DMS53 treated with DMSO at 0.1 percent for 48 hours (cell line): ENCODE measurements around the gene NFIC.
"Not testable (repeated sequence)": the region's sequence is repeated elsewhere in the genome, so short reads cannot be mapped to it uniquely, and the experiment has no call there.

Source experiments
- DNase-seq: peaks from one replicate; lab custom pipeline; 2025; ENCODE audit not compliant: unreplicated experiment; lab: John Stamatoyannopoulos, UW

NFIC gene

DNA sequence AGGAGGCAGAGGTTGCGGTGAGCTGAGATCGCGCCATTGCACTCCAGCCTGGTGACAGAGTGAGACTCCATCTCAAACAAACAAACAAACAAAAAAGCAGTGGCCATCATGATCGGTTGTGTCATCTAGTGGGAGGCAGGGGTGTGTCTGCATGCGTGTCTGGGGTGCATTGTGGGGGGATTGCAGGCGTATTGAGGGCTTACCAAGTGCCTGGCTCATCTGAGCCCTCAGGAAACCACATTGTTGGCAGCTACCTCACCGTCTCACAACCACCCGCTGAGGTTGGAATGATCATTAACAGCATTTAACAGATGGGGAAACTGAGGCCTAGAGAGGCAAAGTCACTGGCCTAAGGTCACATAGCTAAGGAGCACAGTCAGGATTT, 30.5 kb downstream of the NFIC start:
- DNase-seq: no peak

DNA sequence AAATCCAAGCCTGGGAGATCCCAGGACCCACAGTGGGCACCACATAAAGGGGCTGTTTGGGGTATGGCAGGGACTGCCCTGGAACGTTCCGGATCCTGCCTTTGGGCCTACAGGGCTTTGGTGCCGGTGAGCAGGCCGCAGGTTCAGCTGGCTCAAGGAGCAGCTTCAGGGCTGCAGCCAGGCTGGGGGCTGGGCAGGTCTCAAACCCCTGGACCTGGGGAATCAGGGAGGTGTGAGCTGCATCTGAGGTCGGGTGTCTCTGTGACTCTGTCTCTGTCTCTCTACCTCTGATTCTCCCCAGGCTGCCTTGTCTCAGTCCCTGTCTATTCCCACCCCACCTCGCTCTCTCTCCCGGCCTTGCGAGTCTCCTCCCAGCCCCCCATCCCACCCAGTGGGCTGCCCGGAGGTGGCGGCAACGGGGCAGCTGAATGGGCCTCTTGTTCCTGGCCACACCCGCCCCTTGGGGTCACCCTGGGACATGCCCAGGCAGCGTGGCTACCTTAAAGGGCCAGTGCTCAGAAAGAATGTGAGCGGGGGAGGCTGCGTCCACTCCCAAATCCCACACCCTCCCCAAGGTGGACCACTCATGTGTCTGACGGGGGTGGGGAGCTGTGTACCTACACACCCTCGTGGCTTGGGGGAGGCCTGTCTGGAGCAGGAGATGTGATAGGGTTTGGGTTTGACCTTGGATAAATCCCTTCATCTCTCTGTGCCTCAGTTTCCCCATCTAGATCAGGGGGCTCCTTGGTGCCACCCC, 31.1 kb downstream of the NFIC start:
- no peak for DNase-seq

DNA sequence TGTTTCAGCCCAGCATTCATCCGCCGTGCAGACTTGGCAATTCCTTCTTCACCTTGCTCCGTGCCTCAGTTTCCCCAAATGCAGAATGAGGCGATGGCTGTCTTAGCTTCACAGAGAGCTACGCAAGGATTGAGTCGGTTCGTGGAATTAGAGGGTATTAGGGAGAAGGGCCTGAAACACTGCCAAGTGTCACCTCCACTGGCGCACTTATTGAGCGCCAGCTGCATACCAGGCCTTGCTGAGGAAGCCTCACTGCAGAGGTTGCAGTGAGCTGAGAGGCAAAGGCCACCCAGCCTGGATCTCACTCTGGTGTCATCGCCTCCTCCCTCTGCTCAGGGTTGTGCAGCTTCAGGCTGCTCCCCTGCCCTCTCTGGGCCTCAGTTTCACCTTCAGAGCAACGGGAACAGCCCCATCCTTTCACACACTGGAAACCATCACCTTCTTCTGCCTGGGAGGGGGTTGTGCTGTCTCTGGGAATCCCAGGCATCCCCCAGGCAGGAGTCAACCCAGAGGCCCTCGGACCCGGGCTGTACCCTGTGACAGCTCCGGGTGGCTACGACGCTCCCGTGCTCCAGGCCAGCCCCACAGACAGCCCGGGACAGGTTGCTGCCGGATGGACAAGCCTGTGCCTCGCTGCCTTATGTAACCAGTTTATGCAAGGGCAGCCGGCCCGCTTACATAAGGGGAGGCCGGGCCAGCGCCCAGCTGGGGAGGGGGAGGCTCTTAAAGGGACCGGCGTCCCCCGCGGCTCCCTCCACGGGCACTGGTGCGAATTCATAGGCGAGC, 31.9 kb downstream of the NFIC start:
- no peak for DNase-seq

DNA sequence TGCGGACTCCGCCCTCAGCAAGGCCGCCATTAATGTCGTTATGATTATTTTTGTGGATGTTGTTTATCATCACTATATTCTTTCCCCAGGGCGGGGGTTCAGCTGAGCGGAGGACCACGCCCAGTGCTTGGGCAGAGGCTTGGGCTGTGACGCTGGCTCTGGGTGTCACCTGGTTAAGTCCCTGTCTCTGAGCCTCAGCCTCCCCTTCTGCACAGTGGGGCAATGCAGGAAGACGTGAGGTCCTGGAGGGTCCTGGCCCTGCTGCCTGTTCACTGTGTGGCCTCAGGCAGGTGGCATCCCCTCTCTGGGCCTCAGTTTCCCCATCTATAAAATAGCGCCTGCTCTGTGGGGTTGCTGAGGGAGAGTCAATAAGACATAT, 32.5 kb downstream of the NFIC start:
- no peak for DNase-seq

DNA sequence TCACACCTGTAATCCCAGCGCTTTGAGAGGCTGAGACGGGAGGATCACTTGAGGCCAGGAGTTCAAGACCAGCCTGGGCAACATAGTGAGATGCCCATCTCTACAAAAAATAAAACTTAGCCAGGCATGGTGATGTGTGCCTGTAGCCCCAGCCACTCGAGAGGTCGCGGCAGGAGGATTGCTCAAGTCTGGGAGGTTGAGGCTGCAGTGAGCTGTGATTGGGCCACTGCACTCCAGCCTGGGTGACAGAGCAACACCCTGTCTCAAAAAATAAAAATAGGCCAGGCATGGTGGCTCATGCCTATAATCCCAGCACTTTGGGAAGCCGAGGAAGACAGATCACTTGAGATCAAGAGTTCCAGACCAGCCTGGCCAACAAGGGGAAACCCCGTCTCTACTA, 32.9 kb downstream of the NFIC start:
- not testable (repeated sequence) for DNase-seq

DNA sequence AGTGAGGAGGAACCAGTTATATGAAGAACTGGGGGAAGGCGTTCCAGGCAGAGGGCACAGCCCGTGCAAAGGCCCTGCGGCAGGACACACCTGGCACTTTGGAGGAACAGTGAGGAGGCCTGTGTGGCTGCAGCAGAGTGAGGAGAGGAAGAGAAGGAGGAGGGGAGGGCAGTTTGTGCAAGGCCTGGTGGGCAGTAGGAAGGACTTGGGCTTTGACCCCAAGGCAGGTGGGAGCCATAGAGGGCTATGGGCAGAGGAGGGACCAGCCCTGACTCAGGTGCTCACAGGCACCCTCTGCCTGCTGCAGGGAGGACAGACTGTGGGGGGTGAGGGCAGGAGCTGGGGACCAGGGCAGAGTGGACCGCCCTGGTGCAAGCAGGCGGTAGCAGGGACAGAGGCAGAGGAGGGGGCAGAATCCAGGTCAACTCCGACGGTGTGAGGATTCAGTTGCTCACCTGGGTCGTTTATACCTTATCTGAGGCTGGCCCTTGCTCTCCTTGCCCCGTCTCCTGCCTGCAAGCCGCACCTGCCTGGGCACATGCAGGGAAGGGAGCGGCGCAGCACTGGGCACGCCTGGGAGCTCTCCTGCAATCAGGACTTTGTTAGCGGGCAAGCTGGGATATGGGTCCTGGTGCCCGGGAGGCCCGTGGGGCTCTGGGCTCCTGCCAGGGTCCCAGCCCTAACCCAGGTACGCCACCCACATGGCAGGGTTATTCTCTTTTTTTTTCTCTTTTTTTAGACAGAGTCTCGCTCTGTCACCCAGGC, 34.8 kb downstream of the NFIC start:
- DNase-seq: no peak

DNA sequence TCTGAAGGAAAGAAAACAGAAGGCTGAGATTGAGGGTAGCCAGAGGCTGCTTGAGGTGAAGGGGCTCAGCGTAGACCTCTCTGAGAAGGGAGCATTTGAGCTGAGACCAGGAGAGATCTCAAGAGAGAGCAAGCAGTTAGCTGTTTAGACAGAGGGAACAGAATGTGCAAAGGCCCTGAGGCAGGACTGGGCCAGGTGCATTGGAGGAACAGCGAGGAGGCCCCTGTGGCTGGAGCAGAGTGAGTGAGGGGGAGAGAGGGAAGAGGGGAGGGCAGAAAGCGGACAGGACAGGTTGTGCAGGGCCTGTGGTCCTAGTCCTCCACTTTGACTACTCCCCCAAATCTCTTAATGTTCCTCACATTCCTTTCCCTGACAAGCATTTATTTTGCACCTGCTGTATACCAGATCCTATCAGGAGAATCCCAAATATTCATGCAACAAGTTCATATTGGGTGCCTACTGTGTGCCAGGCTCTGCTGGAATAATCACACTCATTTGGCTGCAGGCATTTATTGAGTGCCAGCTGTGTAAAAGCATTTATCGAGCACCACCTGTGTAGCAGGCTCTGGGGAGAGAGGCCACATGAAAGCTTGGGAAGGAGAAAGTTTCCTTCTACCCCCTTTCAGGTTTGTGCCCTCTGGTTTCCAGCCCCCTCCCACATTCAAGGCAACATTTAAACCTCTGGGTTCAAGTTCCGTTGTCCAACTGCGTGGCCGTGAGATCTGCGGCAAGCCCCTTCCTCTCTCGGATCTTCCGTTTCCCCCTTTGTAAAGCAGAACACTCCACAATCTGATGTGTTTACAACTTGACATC, 36.5 kb downstream of the NFIC start:
- DNase-seq: no peak

DNA sequence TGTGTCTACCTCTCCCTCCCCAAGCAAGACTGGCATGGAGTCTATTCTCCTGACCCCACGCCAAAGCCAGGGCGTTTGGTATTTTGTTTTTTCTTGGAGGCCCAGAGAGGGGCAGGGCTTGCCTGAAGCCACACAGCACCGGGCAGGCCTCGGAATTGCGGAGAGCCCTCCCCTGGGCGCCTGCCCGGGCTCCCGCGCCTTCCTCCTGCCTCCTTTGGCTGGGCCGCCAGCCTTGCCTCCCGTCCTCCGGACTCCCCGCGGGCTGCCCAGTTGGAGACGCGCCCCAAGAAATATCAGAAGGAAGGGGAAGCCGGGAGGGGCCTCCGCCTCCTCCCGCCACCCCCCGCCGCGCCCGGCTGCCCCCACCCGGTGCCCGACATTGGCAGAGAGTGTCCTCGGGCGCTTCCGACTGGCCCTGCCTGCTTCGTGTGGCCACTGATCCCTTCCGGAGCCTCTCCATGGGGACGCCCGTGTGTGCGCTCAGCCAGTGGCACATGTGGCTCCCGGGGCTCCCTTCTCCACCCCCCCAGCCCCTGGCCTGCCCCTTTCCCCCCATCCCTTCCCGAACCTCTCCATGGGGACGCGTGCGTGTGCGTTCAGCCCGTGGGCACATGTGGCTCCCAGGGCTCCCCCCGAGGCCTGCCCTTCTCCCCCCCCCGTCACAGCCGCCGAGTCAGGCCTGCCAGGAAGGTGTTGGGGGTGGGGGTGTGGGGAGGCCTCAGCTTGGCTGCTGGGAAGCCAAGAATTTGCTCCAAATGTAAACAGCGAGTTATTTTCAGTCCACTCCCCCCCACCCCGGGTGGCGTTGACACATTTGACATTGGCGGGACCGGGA, 37.3 kb downstream of the NFIC start:
- DNase-seq: no peak

DNA sequence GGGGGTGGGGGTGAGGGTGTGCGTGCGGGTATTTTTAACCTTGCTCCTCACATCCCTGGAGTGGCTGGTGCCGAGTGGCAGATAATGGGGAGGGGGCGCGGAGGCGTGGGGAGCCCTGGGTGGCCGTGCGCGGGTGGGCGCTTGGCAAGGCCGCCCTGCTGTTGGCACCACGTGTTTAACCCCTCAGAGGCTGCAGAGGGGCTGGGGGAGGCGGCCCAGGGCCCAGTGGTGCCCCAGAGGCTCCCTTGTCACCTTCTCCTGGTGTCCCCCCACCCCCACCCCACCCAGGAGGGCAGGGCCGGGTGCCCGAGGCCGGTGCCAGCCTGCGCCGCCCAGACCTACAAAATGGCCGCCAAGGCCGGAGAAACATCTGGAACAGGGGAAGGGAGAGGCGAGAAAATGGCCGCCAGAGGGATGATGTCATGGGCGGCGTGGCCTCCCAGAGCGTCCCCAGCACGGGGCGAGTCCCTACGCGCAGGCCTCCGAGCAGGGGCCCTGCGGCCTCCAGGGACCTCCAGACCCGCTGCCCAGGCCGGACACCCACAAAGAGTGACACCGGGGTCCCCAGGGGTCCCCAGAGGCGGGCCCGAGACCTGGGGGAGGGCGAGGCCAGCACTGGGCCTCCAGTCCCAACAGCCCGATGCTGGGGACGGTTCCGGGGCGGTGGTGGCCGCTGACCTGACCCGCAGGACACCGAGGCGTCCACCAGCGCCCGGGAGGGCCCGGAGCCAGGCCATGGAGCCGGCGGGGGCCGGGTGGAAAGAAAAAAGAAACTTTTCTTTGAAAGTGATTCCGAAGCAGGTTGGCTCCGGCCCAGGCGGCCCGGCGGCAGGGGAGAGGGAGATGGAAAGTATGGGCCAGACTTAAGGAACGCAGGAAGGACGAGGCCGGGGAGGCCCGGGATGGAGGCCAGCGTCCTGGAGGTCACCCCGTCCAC, 38.2 kb downstream of the NFIC start:
- DNase-seq: no peak

DNA sequence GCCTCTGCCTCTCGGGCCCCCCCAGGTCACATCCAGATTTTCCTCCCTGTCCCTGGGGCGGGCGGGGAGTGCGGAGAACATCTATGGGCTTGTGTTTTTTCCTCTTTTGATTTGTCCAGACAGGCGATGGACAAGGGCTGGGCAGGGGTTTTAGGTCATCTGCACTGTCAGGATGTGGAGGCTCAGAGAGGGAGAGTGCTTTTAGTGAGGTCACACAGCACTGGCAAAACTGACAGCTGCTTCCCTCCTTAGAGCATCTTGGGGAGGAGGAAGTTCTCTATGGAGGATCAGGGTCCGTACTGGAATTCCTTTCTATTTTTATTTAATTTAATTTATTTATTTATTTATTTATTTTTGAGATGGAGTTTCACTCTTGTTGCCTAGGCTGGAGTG, 38.9 kb downstream of the NFIC start:
- DNase-seq: no peak

DNA sequence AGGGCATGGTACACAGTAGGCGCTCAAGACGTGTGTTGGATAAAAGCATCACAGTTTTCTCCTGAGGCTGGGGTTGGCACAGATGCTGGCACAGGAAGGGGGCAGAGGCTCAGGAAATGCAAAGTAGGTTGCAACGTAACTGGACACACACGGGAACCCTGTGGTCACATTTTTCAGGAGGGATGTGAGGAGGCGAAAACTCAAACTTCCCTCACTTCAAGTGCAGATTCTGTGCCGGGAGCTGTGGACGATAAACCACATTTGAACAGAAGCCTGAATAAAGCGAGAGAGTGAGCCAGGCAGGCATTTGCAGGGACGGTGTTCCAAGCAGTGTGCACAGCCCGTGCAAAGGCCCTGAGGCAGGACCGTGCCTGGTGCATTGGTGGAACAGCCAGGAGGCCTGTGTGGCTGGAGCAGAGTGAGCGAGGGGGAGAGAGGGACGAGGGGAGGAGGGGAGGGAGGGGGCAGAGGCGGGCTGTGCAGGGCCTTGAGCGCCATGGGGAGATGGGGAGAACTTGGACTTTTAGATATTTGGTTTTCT, 40.3 kb downstream of the NFIC start:
- no peak for DNase-seq

DNA sequence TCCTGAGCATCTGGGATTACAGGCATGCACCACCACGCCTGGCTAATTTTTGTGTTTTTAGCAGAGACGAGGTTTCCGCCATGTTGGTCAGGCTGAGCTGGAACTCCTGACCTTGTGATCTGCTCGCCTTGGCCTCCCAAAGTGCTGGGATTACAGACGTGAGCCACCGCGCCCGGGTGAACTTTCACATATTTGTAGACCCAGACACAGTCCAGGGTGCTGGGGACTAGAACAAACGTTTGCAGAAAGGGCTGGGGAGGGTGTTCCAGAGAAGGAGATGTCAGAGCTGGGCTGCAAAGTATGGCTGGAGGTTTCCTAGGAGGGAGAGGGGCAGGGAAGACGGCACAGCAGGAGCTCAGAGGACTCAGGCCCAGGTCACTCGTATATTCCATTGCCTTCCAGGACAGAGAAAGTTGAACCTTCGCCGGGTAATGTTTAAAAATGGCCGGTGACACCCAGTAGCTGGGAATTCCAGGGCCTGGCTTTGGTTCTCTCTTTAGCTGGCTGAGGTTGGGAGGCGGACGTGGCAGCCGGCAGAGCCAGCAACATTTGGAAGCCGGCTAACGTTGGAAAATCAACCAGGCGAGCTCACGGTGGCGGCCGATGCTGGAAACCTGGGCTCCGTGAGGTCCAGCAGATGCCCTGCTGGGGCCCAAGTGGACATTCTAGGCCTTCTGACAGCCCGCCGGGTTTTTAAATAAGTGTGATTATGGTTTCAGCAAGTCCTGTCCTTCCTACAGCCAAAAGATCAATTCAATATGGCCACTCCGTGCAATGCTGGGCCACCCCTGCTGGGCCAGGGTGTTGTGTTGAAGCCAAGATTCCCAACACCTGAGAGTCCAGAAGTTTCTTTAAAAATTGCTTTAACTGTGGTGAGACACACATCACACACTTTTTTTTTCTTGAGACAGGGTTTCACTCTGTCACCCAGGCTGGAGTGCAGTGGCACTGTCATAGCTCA, 41.5 kb downstream of the NFIC start:
- no peak for DNase-seq

DNA sequence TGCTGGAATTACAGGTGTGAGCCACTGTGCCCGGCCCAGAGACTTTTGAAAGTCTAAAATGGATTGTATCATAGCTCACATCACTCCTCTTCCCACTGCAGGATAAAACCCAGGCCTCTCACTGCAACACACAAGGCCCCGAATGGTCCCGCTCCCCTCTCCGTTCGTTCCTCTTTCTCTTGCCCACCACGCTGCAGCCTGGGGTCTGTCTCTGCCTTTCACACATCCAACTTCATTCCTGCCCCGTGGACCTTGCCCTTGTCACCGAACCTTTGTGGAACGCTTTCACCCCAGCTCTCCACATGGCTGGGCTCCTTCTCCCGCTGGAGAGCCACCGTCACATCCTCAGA, 42.6 kb downstream of the NFIC start:
- no peak for DNase-seq

DNA sequence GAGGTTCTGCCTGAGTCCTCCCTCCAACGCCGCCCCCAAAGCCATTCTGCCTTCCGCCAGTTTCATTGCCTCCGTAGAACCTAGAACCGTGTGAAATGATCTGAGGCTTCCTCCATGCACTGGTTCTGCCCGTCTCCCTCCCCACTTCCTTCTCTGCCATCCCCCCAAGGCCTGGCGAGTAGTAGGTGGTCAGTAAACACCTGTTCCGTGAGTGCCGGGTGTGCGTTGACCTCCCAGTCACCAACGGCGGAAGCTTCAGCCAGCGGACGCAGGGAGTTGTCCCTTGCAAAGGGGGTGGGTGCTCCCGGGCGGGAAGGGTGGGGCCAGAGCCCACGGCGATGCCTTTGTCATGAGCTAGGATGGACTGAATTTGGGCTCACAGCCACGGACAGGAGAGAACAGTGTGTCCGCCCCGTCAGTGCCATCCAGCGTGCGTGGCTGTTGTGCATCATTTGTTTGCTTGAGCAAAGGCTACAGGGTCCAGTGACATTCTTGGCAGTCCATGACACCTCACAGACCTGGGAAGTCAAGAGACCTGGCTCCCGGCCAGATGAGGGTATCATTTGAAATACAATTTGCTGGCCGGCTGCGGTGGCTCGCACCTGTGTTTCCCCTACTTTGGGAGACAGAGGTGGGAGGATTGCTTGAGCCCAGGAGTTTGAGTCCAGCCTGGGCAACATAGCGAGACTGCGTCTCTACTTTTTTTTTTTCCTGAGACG, 43.1 kb downstream of the NFIC start:
- no peak for DNase-seq

DNA sequence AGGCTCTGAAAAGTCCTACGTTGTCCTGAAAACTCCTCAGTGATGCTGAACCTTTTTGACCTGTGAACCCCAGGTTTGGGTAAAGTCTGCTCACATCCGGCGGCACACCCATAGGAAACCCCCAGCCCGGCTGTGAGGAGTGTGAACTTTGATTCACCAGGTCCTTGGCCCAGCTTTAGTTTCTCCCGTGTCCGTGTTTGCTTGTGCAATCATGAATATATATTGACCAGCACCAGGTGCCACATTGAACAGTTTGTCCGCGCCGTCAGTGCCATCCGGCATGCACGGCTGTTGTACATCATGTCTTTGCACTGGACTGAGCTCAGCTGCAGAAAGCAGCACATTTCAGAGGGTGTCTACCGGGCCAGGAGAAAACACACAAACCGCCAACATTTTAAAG, 45.3 kb downstream of the NFIC start:
- no peak for DNase-seq

DNA sequence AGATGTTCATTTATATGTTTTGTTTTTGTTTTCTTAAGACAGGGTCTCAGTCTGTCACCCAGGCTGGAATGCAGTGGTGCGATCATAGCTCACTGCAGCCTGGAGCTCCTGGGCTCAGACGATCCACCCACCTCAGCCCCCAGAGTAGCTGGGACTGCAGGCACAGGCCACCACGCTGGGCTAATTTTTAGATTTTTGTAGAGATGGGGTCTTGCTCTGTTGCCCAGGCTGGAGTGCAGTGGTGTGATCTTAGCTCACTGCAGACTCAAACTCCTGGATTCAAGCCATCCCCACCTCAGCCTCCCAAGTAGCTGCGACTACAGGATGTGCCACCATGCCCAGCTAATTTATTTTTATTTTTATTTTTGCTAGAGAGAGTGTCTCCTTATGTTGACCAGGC, 45.7 kb downstream of the NFIC start:
- DNase-seq: no peak

DNA sequence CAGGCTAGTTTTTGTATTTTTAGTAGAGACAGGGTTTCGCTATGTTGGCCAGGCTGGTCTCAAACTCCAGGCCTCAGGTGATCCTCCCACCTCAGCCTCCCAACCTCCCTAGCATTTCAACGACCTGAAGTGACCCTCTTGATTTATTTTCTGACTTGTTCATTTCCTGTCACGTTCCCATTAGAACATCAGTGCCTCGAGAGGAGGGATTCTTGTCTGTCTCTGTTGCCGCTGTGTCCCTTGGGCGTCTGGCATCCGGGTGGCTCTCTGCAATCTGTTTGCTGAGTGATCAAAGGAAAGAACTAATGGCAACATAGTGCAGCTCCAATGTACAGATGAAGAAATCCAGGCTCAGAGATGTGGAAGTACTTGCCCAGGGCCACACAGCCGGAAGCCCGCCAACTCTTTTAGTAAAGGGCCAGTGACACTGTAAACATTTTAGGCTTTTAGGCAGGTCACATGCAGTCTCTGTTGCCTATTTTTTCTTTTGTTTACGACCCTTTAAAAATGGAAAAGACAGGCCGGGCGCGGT, 47.5 kb downstream of the NFIC start:
- peak; percentile 2 for DNase-seq
